A549 (cell line): ENCODE measurements around the gene PPM1M. TPM values are rescaled to one million over a fixed set of nuclear protein-coding genes. Genes with fewer than 3 reads are reported as not detected.

Experiments used
- ATAC-seq, 2 experiments: fragments of 200-7000 bp in 1 of 2; fragments of >200 bp in 1 of 2; cut with Nextera tagmentation in 1 of 2; cut with Tn5 transposase in 1 of 2; 3 replicates each; pipeline versions ENCODE4 v1.8.0 to v1.9.1; 2018 to 2020; ENCODE audit warnings: mild to moderate bottlenecking in 1 of 2, moderate library complexity in 1 of 2
- CTCF ChIA-PET: fragments of 300-600 bp; sonication (Branson Sonifier 250); formaldehyde crosslinking; extraction: SDS; loops from one replicate; lab custom pipeline; 2021; ENCODE audit warnings: antibody characterized with exemption, inconsistent platforms; lab: Yijun Ruan, JAX
- POLR2A ChIA-PET: fragments of 350-600 bp; formaldehyde crosslinking; extraction: SDS; loops from one replicate; lab custom pipeline; 2021; ENCODE audit warnings: antibody characterized with exemption, inconsistent platforms; lab: Yijun Ruan, JAX
- DNase-seq, 2 experiments: peaks; one replicate each; pipeline versions ENCODE4 v3.0.0 to v3.0.0-alpha.2; 2011 to 2016; ENCODE audit warnings: low read depth in 1 of 2, low spot score in 1 of 2
- FAIRE-seq: peaks from 2 replicates; lab custom pipeline; 2011; peaks lifted over from hg19 to GRCh38; lab: Jason Lieb, UNC
- H3K27ac ChIP-seq, 2 experiments: fragments of >200 bp; sonication (Bioruptor Twin); formaldehyde crosslinking; 3 replicates each; pipeline ENCODE4 v1.5.1; 2016 to 2017
- H3K4me1 ChIP-seq: fragments of >200 bp; sonication (Bioruptor Twin); formaldehyde crosslinking; 3 replicates; pipeline ENCODE4 v1.6.1; 2016
- H3K4me2 ChIP-seq: fragments of >200 bp; sonication (Bioruptor Twin); formaldehyde crosslinking; 3 replicates; pipeline ENCODE4 v1.6.1; 2016
- H3K4me3 ChIP-seq: fragments of >200 bp; sonication (Bioruptor Twin); formaldehyde crosslinking; 3 replicates; pipeline ENCODE4 v1.5.1; 2016
- H3K9me3 ChIP-seq: fragments of >200 bp; sonication (Bioruptor Twin); formaldehyde crosslinking; 3 replicates; pipeline ENCODE4 v1.6.1; 2016
- CHD2 ChIP-seq: fragments of 150-350 bp; IDR thresholded peaks from 2 replicates; pipeline ENCODE4 v1.6.1; 2014; ENCODE audit warnings: low read length; ENCODE audit not compliant: partially characterized antibody
- CHD4 ChIP-seq: fragments of 200-600 bp; sonication (generic); IDR thresholded peaks from 2 replicates; pipeline ENCODE4 v1.6.1; 2016; ENCODE audit warnings: antibody characterized with exemption, mild to moderate bottlenecking, borderline replicate concordance
- EHMT2 ChIP-seq: fragments of 200-600 bp; sonication (generic); IDR thresholded peaks from 2 replicates; pipeline ENCODE4 v1.6.1; 2016; ENCODE audit warnings: antibody characterized with exemption, low read depth, mild to moderate bottlenecking, moderate library complexity
- ESRRA ChIP-seq: fragments of 150-350 bp; IDR thresholded peaks from 2 replicates; pipeline ENCODE4 v1.6.1; 2014; ENCODE audit warnings: mild to moderate bottlenecking, low read length, borderline replicate concordance
- FOSB ChIP-seq: fragments of 250-450 bp; sonication (Bioruptor Pico); IDR thresholded peaks from 2 replicates; pipeline ENCODE4 v1.5.0; 2020; ENCODE audit warnings: mild to moderate bottlenecking, moderate library complexity
- FOSL2 ChIP-seq, 2 experiments: fragments of 450-650 bp in 1 of 2; fragments of >200 bp in 1 of 2; sonication (Bioruptor Twin) in 1 of 2; formaldehyde crosslinking; IDR thresholded peaks; 2 replicates each; pipeline versions ENCODE4 v1.5.0 to v1.6.1; 2016 to 2020; ENCODE audit warnings: mild to moderate bottlenecking in 1 of 2, moderate library complexity in 1 of 2
- FOXS1 ChIP-seq: fragments of 250-450 bp; sonication (Bioruptor Pico); IDR thresholded peaks from 2 replicates; pipeline ENCODE4 v1.5.0; 2020; ENCODE audit warnings: mild to moderate bottlenecking, moderate library complexity
- HEYL ChIP-seq: fragments of 250-450 bp; sonication (Bioruptor Pico); IDR thresholded peaks from 2 replicates; pipeline ENCODE4 v1.8.0; 2021; ENCODE audit warnings: mild to moderate bottlenecking, moderate library complexity
- HOXB13 ChIP-seq: fragments of 250-450 bp; sonication (Bioruptor Pico); IDR thresholded peaks from 2 replicates; pipeline ENCODE4 v1.5.0; 2020; ENCODE audit warnings: low read depth, mild to moderate bottlenecking, moderate library complexity
- JUN ChIP-seq, 2 experiments: fragments of >200 bp; sonication (Bioruptor Twin); formaldehyde crosslinking; IDR thresholded peaks; 2 replicates in 1 of 2; 3 replicates in 1 of 2; pipeline ENCODE4 v1.6.1; 2016 to 2017
- JUNB ChIP-seq: fragments of >200 bp; sonication (Bioruptor Twin); formaldehyde crosslinking; IDR thresholded peaks from 2 replicates; pipeline ENCODE4 v1.6.1; 2016
- KDM5A ChIP-seq: fragments of 200-600 bp; sonication (generic); IDR thresholded peaks from 2 replicates; pipeline ENCODE4 v1.6.1; 2016; ENCODE audit warnings: antibody characterized with exemption, mild to moderate bottlenecking
- NFE2L2 ChIP-seq: fragments of 150-350 bp; conservative IDR thresholded peaks from 2 replicates; pipeline ENCODE4 v1.6.1; 2014; ENCODE audit warnings: low read length
- PHF8 ChIP-seq: fragments of 200-600 bp; sonication (generic); IDR thresholded peaks from 2 replicates; pipeline ENCODE4 v1.6.1; 2016; ENCODE audit warnings: low read depth, mild to moderate bottlenecking, antibody characterized with exemption, moderate library complexity, borderline replicate concordance
- RCOR1 ChIP-seq: fragments of 150-350 bp; IDR thresholded peaks from 2 replicates; pipeline ENCODE4 v1.6.1; 2014; ENCODE audit warnings: antibody characterized with exemption, low read length, low read depth
- RFX5 ChIP-seq: fragments of 450-650 bp; IDR thresholded peaks from 2 replicates; pipeline ENCODE4 v1.7.1; 2014; ENCODE audit warnings: antibody characterized with exemption, mild to moderate bottlenecking, moderate library complexity
- SREBF2 ChIP-seq: fragments of 450-650 bp; IDR thresholded peaks from 2 replicates; pipeline ENCODE4 v1.6.1; 2014; ENCODE audit warnings: mild to moderate bottlenecking, moderate library complexity
- ZC3H11A ChIP-seq: fragments of 450-650 bp; IDR thresholded peaks from 2 replicates; pipeline ENCODE4 v1.6.1; 2014; ENCODE audit warnings: antibody characterized with exemption, mild to moderate bottlenecking
- WGBS: methylation state at CpG from one replicate; pipeline ENCODE4 v1.1.6; 2017; ENCODE audit errors: missing lambda C conversion rate; 5-methylcytosine and 5-hydroxymethylcytosine counted together
- polyA plus RNA-seq, 4 experiments: library from polyadenylated mRNA; depleted of rRNA in 3 of 4; stranded (reverse); fragments of >200 nt; fragmentation: RNase III in 1 of 4; extraction: RNeasy Plus Mini Kit Qiagen cat#74134 plus additional on column Dnase treatment in 1 of 4; gene quantifications; 2 replicates in 3 of 4; 3 replicates in 1 of 4; pipeline ENCODE4 v1.2.3, GENCODE V29; 2011 to 2017
- TF ChIP-seq, protein P1 (sequence below): fragments of 200-600 bp; sonication (generic); IDR thresholded peaks from 2 replicates; pipeline ENCODE4 v1.6.1; 2016; ENCODE audit warnings: antibody characterized with exemption, mild to moderate bottlenecking, moderate library complexity
- TF ChIP-seq, protein P2 (sequence below): fragments of 250-450 bp; sonication (Bioruptor Pico); IDR thresholded peaks from 2 replicates; pipeline ENCODE4 v1.5.0; 2021; ENCODE audit warnings: mild to moderate bottlenecking, moderate library complexity, borderline replicate concordance

Gene PPM1M
- polyA plus RNA-seq, 2 of the 4 experiments (the other 2 are of a cell fraction): 5.9 to 6.3 TPM

DNA sequence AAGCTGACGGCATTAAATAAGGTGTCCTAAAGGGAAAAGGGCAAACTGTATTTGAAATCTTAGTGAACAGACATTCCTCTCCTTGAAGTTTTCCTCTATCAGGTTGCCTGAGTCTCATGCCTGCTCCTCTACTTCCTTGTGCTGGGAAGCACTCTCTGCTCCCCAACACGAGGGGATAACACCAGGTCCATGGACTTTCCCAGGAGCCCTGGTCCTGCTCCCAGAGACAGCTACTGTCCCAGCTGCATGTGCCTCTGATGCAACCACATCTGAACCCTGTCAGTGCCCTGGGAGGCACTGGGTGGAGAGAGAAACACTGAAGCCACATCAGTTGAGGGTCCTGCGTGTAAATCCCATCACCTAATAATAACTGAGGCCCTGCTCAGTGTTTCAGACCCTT is 27.5 kb upstream of the PPM1M start:
- Histone ChIP-seq H3K4me1 (peaks cover 8% of the 10 kb centered on the region; the same call in 2 of the 3 replicates), H3K27ac (no peak overlapping the region), H3K4me3 (no peak overlapping the region), H3K9me3 (no peaks in the 10 kb centered on the region), H3K4me2 (no peak overlapping the region)
- ChIA-PET POLR2A (no interaction called here), CTCF (interaction anchor here (0.9 to 12.2 kb wide), 4 partner anchors 11 to 229 kb away, joined by 3 to 198 read pairs (median 84); partner anchors contain the start of gene TWF2)
- 81% methylated on average over 3 of the region's 3 CpGs for WGBS
- FAIRE-seq (no peak), DNase-seq (no peak), ATAC-seq (no peak)
- no peak for TF ChIP-seq NFE2L2

DNA sequence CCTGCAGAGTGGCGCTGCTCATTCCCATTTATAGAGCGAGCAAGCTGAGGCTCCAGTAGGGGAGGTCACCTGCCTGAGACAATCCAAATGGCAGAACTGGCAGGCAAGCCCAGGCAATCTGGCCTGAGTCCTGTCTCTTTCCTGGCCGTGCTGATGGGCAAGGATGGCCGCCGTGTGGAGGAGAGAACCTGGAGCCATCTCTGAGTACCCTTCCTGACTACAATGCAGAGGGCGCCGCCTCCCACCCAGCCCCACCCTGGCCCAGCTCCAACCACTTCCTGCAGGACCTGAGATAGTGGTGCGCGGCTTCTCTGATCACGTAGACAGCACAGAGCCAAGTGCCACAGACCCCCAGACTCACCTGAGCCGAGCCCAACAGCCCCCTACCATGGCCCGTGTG is 27.1 kb upstream of the PPM1M start:
- FAIRE-seq (no peak), DNase-seq (no peak), ATAC-seq (no peak)
- no peaks in the 10 kb centered on the region for H3K9me3 ChIP-seq
- 86% methylated on average over 7 of the region's 12 CpGs for WGBS
- peaks cover 8% of the 10 kb centered on the region; the same call in 2 of the 3 replicates for H3K4me1 ChIP-seq
- no peak overlapping the region for H3K4me3 ChIP-seq
- TF ChIP-seq JUNB (no peak), ESRRA (no peak), HOXB13 (CRISPR knock-in tag) (no peak), SREBF2 (no peak), PHF8 (no peak), FOSL2 (IDR thresholded peaks at IDR 0.05) (no peak), FOSL2 (CRISPR knock-in tag; IDR thresholded peaks at IDR 0.05) (no peak), RFX5 (no peak), CHD4 (no peak), ZC3H11A (no peak), HEYL (CRISPR knock-in tag) (no peak), FOXS1 (CRISPR knock-in tag) (no peak), CHD2 (no peak), RCOR1 (no peak), FOSB (CRISPR knock-in tag) (no peak), EHMT2 (no peak), KDM5A (no peak), JUN (IDR thresholded peaks at IDR 0.05) (no peak)
- TF ChIP-seq, protein P1, sequence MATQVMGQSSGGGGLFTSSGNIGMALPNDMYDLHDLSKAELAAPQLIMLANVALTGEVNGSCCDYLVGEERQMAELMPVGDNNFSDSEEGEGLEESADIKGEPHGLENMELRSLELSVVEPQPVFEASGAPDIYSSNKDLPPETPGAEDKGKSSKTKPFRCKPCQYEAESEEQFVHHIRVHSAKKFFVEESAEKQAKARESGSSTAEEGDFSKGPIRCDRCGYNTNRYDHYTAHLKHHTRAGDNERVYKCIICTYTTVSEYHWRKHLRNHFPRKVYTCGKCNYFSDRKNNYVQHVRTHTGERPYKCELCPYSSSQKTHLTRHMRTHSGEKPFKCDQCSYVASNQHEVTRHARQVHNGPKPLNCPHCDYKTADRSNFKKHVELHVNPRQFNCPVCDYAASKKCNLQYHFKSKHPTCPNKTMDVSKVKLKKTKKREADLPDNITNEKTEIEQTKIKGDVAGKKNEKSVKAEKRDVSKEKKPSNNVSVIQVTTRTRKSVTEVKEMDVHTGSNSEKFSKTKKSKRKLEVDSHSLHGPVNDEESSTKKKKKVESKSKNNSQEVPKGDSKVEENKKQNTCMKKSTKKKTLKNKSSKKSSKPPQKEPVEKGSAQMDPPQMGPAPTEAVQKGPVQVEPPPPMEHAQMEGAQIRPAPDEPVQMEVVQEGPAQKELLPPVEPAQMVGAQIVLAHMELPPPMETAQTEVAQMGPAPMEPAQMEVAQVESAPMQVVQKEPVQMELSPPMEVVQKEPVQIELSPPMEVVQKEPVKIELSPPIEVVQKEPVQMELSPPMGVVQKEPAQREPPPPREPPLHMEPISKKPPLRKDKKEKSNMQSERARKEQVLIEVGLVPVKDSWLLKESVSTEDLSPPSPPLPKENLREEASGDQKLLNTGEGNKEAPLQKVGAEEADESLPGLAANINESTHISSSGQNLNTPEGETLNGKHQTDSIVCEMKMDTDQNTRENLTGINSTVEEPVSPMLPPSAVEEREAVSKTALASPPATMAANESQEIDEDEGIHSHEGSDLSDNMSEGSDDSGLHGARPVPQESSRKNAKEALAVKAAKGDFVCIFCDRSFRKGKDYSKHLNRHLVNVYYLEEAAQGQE: no peak
- TF ChIP-seq, protein P2, sequence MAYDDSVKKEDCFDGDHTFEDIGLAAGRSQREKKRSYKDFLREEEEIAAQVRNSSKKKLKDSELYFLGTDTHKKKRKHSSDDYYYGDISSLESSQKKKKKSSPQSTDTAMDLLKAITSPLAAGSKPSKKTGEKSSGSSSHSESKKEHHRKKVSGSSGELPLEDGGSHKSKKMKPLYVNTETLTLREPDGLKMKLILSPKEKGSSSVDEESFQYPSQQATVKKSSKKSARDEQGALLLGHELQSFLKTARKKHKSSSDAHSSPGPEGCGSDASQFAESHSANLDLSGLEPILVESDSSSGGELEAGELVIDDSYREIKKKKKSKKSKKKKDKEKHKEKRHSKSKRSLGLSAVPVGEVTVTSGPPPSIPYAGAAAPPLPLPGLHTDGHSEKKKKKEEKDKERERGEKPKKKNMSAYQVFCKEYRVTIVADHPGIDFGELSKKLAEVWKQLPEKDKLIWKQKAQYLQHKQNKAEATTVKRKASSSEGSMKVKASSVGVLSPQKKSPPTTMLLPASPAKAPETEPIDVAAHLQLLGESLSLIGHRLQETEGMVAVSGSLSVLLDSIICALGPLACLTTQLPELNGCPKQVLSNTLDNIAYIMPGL (CRISPR knock-in tag): no peak
- H3K27ac ChIP-seq: no peak overlapping the region
- CTCF ChIA-PET: interaction anchor here (3.8 to 12.2 kb wide), 4 partner anchors 12 to 122 kb away, joined by 24 to 198 read pairs (median 84); partner anchors contain the start of gene TWF2
- POLR2A ChIA-PET: no interaction called here
- no peak overlapping the region for H3K4me2 ChIP-seq
